Activated T-helper 1 cell treated with anti-CD3 and anti-CD28 coated beads, Interleukin-12 subunit alpha, Interleukin-12 subunit beta, Interleukin-2, Interleukin-4 antibody, amounts not matched to agents 30 ng/mL and 10 ng/mL and 1 ng/mL, durations not matched to agents 14 hours and 24 hours and 36 hours (primary cell): ENCODE measurements around the gene BCAT1. TPM values are rescaled to one million over a fixed set of nuclear protein-coding genes. Genes with fewer than 3 reads are reported as not detected.
"Not testable (repeated sequence)": the region's sequence is repeated elsewhere in the genome, so short reads cannot be mapped to it uniquely, and the experiment has no call there.

Source experiments
- DNase-seq: peaks from one replicate; pipeline ENCODE4 v3.0.0; 2021; ENCODE audit warnings: low spot score
- H3K27ac Mint-ChIP-seq: one replicate; pipeline ENCODE4 v1.8.0; 2021; ENCODE audit warnings: mild to moderate bottlenecking, mixed read lengths
- H3K27me3 Mint-ChIP-seq: one replicate; pipeline ENCODE4 v1.8.0; 2022; ENCODE audit warnings: mild to moderate bottlenecking, moderate library complexity, mixed read lengths; ENCODE audit not compliant: insufficient read depth
- H3K36me3 Mint-ChIP-seq: one replicate; pipeline ENCODE4 v1.8.0; 2021; ENCODE audit warnings: low read depth, mixed read lengths
- H3K4me1 Mint-ChIP-seq: one replicate; pipeline ENCODE4 v1.8.0; 2021; ENCODE audit warnings: low read depth, mixed read lengths
- H3K4me3 Mint-ChIP-seq: one replicate; pipeline ENCODE4 v1.8.0; 2021; ENCODE audit warnings: mild to moderate bottlenecking, moderate library complexity, mixed read lengths
- H3K9me3 Mint-ChIP-seq: one replicate; pipeline ENCODE4 v1.8.0; 2021; ENCODE audit warnings: mixed read lengths
- intact Hi-C: fragments of 100-400 bp; cut with micrococcal nuclease; formaldehyde crosslinking; loops from one replicate; pipeline ENCODE4 v1.15.1; 2024
- total RNA-seq: library from RNA; stranded (reverse); gene quantifications from 2 replicates; pipeline ENCODE4 v1.2.3, GENCODE V29; 2022

Gene BCAT1
- total RNA-seq, 1 donor from 2014 or later = 37.3 TPM

- H3K4me1 Mint-ChIP-seq = peaks cover 29% of the 10 kb centered on the region
- H3K4me3 Mint-ChIP-seq = no peak overlapping the region
- peaks cover 29% of the 10 kb centered on the region for H3K36me3 Mint-ChIP-seq
- peak overlapping the region; percentile 74 for H3K27ac Mint-ChIP-seq
- H3K9me3 Mint-ChIP-seq = peaks cover 11% of the 10 kb centered on the region
- intact Hi-C loops = loop anchor here (2.0 to 5.0 kb wide), 5 partner anchors 29 to 261 kb away; a partner anchor contains a TSS
- DNase-seq = no peak
- no peaks in the 10 kb centered on the region for H3K27me3 Mint-ChIP-seq
These were observed 124.9 kb downstream of the BCAT1 start for GRCh38 chr12:24823808-24824515.

GRCh38 chr12:24822121-24822899 lies 126.6 kb downstream of the BCAT1 start:
- intact Hi-C loops = loop anchor here (1.0 to 5.0 kb wide), 6 partner anchors 17 to 260 kb away; a partner anchor contains a TSS
- Mint-ChIP-seq H3K4me1 (peaks cover 29% of the 10 kb centered on the region), H3K27ac (peak overlapping the region; percentile 91), H3K4me3 (peak overlapping the region; percentile 48), H3K36me3 (peaks cover 23% of the 10 kb centered on the region), H3K27me3 (no peaks in the 10 kb centered on the region), H3K9me3 (peaks cover 11% of the 10 kb centered on the region)
- no peak for DNase-seq

DNA sequence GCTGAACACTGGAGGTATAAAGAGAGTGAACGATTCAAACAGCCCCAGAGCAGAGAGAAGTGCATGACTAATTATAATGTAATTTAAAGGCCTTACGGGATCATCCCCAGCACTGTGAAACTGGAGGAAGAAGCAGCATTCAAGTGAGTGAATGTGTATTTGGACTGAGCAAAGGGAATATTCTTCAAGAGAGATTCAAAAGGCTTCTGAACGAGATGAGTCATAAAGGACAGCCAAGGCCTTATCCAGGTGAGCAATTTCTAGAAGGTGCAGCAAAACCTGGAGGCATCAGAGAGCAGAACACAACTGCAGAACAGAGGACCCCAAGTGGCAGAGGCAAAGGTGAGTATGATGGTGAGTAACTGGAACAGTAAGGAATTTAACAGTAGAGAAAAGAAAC lies 127.2 kb downstream of the BCAT1 start:
- H3K9me3 Mint-ChIP-seq = peaks cover 11% of the 10 kb centered on the region
- H3K4me1 Mint-ChIP-seq = peaks cover 29% of the 10 kb centered on the region
- H3K27ac Mint-ChIP-seq = peak overlapping the region; percentile 91
- H3K4me3 Mint-ChIP-seq = peak overlapping the region; percentile 48
- H3K36me3 Mint-ChIP-seq = peaks cover 20% of the 10 kb centered on the region
- no peak for DNase-seq
- intact Hi-C loops = loop anchor here (1.0 to 5.0 kb wide), 6 partner anchors 18 to 259 kb away; a partner anchor contains a TSS
- H3K27me3 Mint-ChIP-seq = no peaks in the 10 kb centered on the region

GRCh38 chr12:24820872-24821271 lies 128.0 kb downstream of the BCAT1 start:
- H3K9me3 Mint-ChIP-seq = peaks cover 11% of the 10 kb centered on the region
- no peaks in the 10 kb centered on the region for H3K27me3 Mint-ChIP-seq
- intact Hi-C loops = loop anchor here (5.0 kb wide), 3 partner anchors 89 to 231 kb away; a partner anchor contains a TSS
- peaks cover 32% of the 10 kb centered on the region for H3K4me1 Mint-ChIP-seq
- H3K36me3 Mint-ChIP-seq = peaks cover 18% of the 10 kb centered on the region
- H3K4me3 Mint-ChIP-seq = no peak overlapping the region
- no peak overlapping the region for H3K27ac Mint-ChIP-seq
- DNase-seq = no peak

- H3K4me3 Mint-ChIP-seq = no peak overlapping the region
- H3K36me3 Mint-ChIP-seq = peaks cover 16% of the 10 kb centered on the region
- peaks cover 1% of the 10 kb centered on the region for H3K9me3 Mint-ChIP-seq
- intact Hi-C loops = no loop called here
- peaks cover 49% of the 10 kb centered on the region for H3K4me1 Mint-ChIP-seq
- no peak for DNase-seq
- H3K27ac Mint-ChIP-seq = no peak overlapping the region
- H3K27me3 Mint-ChIP-seq = no peaks in the 10 kb centered on the region
These were observed 130.6 kb downstream of the BCAT1 start for GRCh38 chr12:24818351-24818750.

DNA sequence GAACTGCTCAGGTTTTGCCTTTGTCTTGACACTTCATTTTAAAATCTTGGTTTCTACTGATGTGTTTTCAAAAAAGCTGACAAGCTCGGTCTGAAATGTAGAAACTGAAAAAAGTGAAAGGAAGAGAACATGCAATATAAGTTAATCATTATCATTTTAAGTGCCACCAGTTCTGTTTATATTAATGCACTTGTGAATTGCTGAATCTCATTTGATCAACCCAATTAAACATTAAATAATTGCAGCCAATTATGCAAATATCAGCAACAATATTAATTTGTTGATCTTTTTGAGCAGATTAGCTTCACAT lies 133.8 kb downstream of the BCAT1 start:
- no peaks in the 10 kb centered on the region for H3K9me3 Mint-ChIP-seq
- H3K36me3 Mint-ChIP-seq = peaks cover 15% of the 10 kb centered on the region
- peak overlapping the region; percentile 90 for H3K27ac Mint-ChIP-seq
- H3K4me1 Mint-ChIP-seq = peaks cover 32% of the 10 kb centered on the region
- DNase-seq = no peak
- peak overlapping the region; percentile 83 for H3K4me3 Mint-ChIP-seq
- no peaks in the 10 kb centered on the region for H3K27me3 Mint-ChIP-seq
- intact Hi-C loops = no loop called here

DNA sequence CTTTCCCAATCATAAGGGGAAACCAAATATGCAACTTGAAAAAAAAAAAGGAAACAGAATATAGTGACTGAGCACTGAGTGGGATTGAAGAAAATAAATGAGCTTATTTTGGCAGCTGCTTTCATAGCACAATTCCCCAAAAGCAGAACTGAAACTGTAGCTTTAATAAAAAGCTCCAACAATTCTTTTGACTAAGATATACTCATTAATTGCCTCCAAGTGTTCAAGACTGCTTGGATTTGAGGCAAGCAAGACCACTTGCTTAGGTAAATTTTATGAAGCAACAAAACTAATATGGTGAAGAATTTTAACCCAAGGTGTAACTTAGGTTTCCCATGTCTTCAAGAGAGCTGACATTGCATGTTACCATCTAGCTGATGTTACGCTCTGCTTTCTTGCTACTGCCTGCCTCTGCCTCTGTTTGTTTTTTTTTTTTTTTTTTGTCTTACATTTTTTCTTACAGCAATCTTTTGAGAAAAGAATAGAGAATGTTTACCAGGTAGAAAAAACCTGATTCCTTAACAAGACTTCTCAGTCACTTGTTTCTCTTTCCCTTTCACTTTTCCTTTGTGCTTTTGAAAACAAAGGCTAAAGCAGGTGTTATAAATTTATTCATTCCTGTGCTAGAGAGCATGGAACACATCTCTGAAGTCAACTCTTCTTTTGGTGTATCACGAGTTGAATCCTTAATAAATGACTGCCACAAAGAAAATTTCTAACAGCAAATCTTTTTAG lies 134.4 kb downstream of the BCAT1 start:
- intact Hi-C loops = loop anchor here (1.0 kb wide), 1 partner anchor 25 kb away; no protein-coding TSS in a partner anchor
- no peaks in the 10 kb centered on the region for H3K27me3 Mint-ChIP-seq
- H3K4me3 Mint-ChIP-seq = peak overlapping the region; percentile 83
- H3K9me3 Mint-ChIP-seq = peaks cover 1% of the 10 kb centered on the region
- peaks cover 32% of the 10 kb centered on the region for H3K4me1 Mint-ChIP-seq
- DNase-seq = no peak
- peak overlapping the region; percentile 90 for H3K27ac Mint-ChIP-seq
- H3K36me3 Mint-ChIP-seq = peaks cover 15% of the 10 kb centered on the region

GRCh38 chr12:24810378-24810777 lies 138.5 kb downstream of the BCAT1 start:
- peaks cover 16% of the 10 kb centered on the region for H3K36me3 Mint-ChIP-seq
- H3K27ac Mint-ChIP-seq = no peak overlapping the region
- no peaks in the 10 kb centered on the region for H3K27me3 Mint-ChIP-seq
- intact Hi-C loops = no loop called here
- DNase-seq = no peak
- H3K4me3 Mint-ChIP-seq = no peak overlapping the region
- peaks cover 13% of the 10 kb centered on the region for H3K9me3 Mint-ChIP-seq
- H3K4me1 Mint-ChIP-seq = peaks cover 24% of the 10 kb centered on the region

- intact Hi-C loops, H3K27ac Mint-ChIP-seq, H3K4me3 Mint-ChIP-seq, H3K27me3 Mint-ChIP-seq, DNase-seq: not testable (repeated sequence)
- Mint-ChIP-seq H3K4me1 (peaks cover 13% of the 10 kb centered on the region), H3K9me3 (peaks cover 20% of the 10 kb centered on the region), H3K36me3 (peaks cover 12% of the 10 kb centered on the region)
These were observed 139.6 kb downstream of the BCAT1 start for GRCh38 chr12:24809306-24809705.

DNA sequence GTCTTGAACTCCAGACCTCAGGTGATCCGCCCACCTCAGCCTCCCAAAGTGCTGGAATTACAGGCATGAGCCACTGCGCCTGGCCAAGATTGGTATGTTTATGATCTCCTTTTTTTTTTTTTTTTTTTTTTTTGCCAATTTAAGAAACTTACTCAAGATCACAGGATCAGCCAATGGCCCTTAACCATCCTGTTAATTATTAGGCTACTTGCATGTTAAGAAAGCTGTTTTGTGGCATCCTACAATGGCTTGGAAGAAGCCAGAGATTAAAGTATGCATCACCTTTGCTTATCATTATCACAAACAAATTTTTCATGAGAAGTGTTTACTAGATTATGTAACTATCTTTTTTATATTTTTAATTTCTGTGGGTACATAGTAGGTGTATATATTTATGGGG lies 140.2 kb downstream of the BCAT1 start:
- intact Hi-C loops = no loop called here
- Mint-ChIP-seq H3K4me3 (no peak overlapping the region), H3K27me3 (no peaks in the 10 kb centered on the region), H3K27ac (no peak overlapping the region), H3K36me3 (peaks cover 9% of the 10 kb centered on the region), H3K4me1 (peaks cover 9% of the 10 kb centered on the region), H3K9me3 (peaks cover 21% of the 10 kb centered on the region)
- DNase-seq = no peak

- Mint-ChIP-seq H3K27me3 (no peaks in the 10 kb centered on the region), H3K36me3 (peaks cover 9% of the 10 kb centered on the region), H3K27ac (no peak overlapping the region), H3K9me3 (peaks cover 36% of the 10 kb centered on the region), H3K4me1 (peaks cover 10% of the 10 kb centered on the region), H3K4me3 (no peak overlapping the region)
- no peak for DNase-seq
- intact Hi-C loops = no loop called here
These were observed 142.5 kb downstream of the BCAT1 start for GRCh38 chr12:24806386-24806785.

DNA sequence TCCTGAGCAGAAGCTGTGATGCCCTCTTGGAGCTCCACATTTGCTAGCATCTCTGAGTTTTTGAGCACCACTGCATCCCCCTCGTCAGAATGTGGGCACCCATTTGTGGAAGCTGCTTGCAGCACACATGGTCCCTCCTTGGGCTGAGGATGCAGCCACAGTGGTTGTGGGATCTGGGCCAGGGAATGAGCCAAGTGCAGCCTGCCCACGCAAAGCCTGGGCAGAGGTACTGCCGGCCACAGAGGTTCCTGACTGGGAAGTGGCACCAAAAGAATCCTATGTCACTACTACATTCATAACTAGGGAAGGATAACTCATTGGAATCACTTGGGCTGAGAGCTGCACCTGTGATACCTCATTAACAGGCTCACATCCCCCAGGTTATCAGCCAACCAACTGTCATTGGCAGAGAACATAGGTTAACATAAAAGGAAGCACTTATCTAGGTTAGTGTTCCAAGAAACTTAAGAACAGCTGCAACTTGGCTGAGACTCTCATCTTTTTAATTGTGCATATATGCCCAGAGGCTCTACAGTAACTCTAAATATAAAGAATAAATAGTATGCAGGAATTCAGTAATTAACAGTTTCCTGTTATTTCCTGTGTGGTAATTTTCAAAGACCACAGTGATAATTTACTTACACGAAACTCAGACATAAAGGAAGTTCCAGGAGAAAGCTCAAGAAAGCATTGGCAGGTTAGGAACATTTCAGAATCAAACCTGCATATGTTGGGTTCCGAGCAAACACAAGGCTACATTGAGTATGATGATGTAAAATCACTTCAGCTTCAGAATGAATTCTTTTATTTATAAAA lies 145.3 kb downstream of the BCAT1 start:
- Mint-ChIP-seq H3K4me1 (peaks cover 10% of the 10 kb centered on the region), H3K27ac (no peak overlapping the region), H3K27me3 (no peaks in the 10 kb centered on the region), H3K4me3 (no peak overlapping the region), H3K9me3 (peaks cover 30% of the 10 kb centered on the region), H3K36me3 (peaks cover 6% of the 10 kb centered on the region)
- intact Hi-C loops = no loop called here
- no peak for DNase-seq
